Osteocyte (in vitro differentiated cells): ENCODE data around the gene ROPN1L. TPM values are rescaled to one million over a fixed set of nuclear protein-coding genes. Genes with fewer than 3 reads are reported as not detected.

Experiments used
- DNase-seq: peaks from one replicate; pipeline ENCODE4 v3.0.0; 2021; ENCODE audit warnings: mixed read lengths; ENCODE audit not compliant: unreplicated experiment; ENCODE audit errors: extremely low spot score
- H3K27ac Mint-ChIP-seq: one replicate; pipeline ENCODE4 v1.8.0; 2021; ENCODE audit warnings: mild to moderate bottlenecking, mixed read lengths; ENCODE audit not compliant: unreplicated experiment
- H3K27me3 Mint-ChIP-seq: one replicate; pipeline ENCODE4 v1.8.0; 2021; ENCODE audit warnings: mixed read lengths; ENCODE audit not compliant: unreplicated experiment
- H3K36me3 Mint-ChIP-seq: one replicate; pipeline ENCODE4 v1.8.0; 2021; ENCODE audit warnings: mixed read lengths; ENCODE audit not compliant: unreplicated experiment
- H3K4me1 Mint-ChIP-seq: one replicate; pipeline ENCODE4 v1.8.0; 2021; ENCODE audit warnings: mixed read lengths; ENCODE audit not compliant: unreplicated experiment
- H3K4me3 Mint-ChIP-seq: one replicate; pipeline ENCODE4 v1.8.0; 2021; ENCODE audit warnings: mild to moderate bottlenecking, moderate library complexity, mixed read lengths; ENCODE audit not compliant: unreplicated experiment
- H3K9me3 Mint-ChIP-seq: one replicate; pipeline ENCODE4 v1.8.0; 2021; ENCODE audit warnings: mixed read lengths; ENCODE audit not compliant: unreplicated experiment
- total RNA-seq: library from RNA; stranded (reverse); gene quantifications from 2 replicates; pipeline ENCODE4 v1.2.1, GENCODE V29; 2021
- TF ChIP-seq, protein P1 (sequence below): fragments of 200-600 bp; sonication (generic); IDR thresholded peaks from 2 replicates; pipeline ENCODE4 v1.5.0; 2021; ENCODE audit warnings: antibody characterized with exemption, mild to moderate bottlenecking, moderate library complexity

Gene ROPN1L
- total RNA-seq, 1 donor from 2014 or later, result not detected

DNA sequence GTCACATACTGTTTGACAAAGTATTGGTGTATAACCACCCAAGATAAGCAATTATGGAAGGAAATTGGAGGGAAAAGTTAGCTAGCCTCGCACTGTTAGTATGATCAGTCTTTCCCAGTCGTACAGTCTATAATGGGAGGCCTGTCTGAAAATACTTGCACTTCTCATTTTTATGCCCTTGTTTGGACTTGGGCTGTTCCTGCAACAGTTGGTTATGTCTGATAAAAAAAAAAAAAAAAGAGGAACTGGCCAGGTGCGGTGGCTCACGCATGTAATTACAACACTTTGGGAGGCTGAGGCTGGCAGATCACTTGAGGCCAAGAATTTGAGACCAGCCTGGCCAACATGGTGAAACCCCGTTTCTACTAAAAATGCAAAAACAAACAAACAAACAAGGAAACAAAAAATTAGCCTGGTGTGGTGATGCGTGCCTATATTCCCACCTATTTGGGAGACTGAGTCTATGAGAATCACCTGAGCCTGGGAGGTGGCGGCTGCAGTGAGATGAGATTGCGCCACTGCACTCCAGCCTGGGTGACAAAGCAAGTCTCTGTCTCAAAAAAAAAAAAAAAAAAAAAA is 63.9 kb downstream of the ROPN1L start:
- Mint-ChIP-seq H3K27ac (no peak overlapping the region), H3K4me3 (no peak overlapping the region), H3K9me3 (no peaks in the 10 kb centered on the region), H3K36me3 (no peaks in the 10 kb centered on the region), H3K4me1 (peaks cover 3% of the 10 kb centered on the region), H3K27me3 (no peaks in the 10 kb centered on the region)
- no peak for DNase-seq
- TF ChIP-seq, protein P1, sequence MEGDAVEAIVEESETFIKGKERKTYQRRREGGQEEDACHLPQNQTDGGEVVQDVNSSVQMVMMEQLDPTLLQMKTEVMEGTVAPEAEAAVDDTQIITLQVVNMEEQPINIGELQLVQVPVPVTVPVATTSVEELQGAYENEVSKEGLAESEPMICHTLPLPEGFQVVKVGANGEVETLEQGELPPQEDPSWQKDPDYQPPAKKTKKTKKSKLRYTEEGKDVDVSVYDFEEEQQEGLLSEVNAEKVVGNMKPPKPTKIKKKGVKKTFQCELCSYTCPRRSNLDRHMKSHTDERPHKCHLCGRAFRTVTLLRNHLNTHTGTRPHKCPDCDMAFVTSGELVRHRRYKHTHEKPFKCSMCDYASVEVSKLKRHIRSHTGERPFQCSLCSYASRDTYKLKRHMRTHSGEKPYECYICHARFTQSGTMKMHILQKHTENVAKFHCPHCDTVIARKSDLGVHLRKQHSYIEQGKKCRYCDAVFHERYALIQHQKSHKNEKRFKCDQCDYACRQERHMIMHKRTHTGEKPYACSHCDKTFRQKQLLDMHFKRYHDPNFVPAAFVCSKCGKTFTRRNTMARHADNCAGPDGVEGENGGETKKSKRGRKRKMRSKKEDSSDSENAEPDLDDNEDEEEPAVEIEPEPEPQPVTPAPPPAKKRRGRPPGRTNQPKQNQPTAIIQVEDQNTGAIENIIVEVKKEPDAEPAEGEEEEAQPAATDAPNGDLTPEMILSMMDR, result no peak

DNA sequence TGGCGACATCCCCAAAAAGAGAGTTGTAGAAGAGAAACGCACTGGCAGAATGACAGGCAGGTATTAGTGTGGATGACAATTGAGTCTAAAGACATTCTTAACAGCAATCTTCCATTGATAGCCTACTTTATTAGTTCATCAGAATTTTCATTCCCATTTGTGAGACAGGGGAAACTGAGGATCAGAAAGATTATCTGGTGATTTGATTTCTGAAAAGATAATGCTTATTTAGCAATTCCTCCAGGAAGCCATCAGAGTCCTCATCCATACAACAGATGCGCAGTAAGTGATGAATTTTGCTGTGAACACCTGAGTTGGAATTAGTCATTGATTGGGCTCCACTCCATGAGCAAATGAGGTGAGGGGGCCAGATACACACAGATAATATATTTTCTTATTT is 64.9 kb downstream of the ROPN1L start:
- no peaks in the 10 kb centered on the region for H3K36me3 Mint-ChIP-seq
- H3K4me3 Mint-ChIP-seq, result no peak overlapping the region
- TF ChIP-seq, protein P1, result no peak
- peaks cover 2% of the 10 kb centered on the region for H3K4me1 Mint-ChIP-seq
- H3K27ac Mint-ChIP-seq, result no peak overlapping the region
- no peaks in the 10 kb centered on the region for H3K9me3 Mint-ChIP-seq
- no peaks in the 10 kb centered on the region for H3K27me3 Mint-ChIP-seq
- no peak for DNase-seq

DNA sequence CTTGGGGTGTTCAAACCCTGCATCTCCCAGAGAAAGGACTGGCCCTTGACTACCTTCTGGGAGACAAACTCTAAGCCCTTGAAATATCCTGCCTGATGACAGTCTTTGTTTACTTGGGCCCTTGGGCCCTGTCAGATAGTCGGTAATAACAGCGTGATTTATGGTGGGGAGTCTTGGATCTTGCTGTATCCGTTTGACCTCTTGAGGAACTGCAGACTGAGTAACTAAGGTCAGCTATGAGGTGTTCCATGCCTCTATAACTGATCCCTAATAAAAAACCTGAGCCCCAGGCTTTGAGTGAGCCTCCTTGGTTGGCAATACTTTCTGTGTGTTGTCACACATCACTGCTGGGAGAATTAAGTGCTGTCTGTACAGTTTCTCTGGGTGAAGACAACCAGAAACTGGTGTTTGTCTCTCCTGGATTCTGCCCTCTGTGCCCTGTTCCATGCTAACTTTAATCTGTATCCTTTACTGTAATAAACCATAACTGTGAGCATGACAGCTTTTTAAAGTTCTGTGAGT is 66.0 kb downstream of the ROPN1L start:
- Mint-ChIP-seq H3K27ac (no peak overlapping the region), H3K36me3 (no peaks in the 10 kb centered on the region), H3K9me3 (no peaks in the 10 kb centered on the region), H3K4me3 (no peak overlapping the region), H3K27me3 (no peaks in the 10 kb centered on the region), H3K4me1 (no peaks in the 10 kb centered on the region)
- no peak for DNase-seq
- TF ChIP-seq, protein P1, result no peak

DNA sequence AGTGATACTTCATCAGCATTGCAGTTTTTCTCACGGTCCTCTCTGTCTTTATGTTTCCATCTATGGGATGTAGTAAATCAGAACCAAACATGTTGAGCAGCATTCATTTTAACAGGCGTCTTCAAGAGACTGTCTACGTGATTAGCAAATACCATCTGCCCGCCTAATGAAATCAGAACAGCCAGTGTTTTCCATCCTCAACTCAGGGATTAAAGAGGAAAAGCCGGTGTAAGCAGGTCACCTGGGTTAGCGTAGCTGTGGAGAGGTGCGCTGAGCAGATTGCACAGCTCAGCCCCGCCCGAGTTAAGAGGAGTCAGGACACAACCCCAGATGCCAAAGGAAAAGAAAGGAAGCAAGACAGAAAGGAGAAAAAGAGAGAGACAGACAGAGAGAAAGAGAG is 67.9 kb downstream of the ROPN1L start:
- Mint-ChIP-seq H3K4me3 (no peak overlapping the region), H3K9me3 (no peaks in the 10 kb centered on the region), H3K27me3 (no peaks in the 10 kb centered on the region), H3K27ac (no peak overlapping the region), H3K4me1 (peaks cover 14% of the 10 kb centered on the region), H3K36me3 (no peaks in the 10 kb centered on the region)
- no peak for DNase-seq
- TF ChIP-seq, protein P1, result no peak

DNA sequence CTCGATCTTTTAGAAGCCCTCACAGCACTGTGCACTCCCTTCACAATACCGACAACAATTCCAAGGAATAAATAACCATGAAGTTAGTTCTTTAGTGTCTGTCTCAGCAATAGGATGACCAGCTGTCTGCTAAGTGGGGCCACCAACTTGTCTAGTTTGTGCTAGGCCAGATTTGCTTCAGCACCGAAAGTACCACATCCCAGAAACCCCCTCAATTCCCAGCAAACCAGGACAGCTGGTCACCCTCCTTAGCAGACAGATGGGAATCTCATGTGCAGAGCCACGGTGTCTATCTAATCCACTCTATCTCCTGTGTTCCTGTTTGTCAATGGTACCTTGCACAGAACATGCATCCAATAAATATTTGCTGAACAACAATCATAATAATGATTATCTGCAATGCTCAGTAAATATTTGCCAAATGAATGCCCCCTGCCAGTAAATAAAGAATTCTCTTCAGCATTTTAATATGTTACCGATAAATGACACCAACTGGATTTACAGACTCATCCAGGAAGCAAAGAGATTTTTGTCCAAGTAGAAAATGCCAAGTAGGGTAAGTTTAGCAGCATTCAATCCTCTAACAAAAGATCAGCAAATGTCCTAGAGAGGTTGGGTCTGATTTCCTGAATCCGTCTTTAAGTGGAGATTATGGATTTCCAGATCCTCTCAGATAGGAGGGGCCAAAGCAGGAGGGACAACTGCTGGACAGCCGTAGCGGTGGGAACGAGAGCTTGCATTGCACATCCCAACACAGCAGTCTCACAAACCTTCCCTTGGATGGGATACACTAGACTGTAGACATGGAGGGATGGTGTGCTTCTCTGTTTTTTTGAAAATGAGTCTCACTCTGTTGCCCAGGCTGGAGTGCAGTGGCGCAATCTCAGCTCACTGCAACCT is 70.3 kb downstream of the ROPN1L start:
- TF ChIP-seq, protein P1, result no peak
- Mint-ChIP-seq H3K36me3 (no peaks in the 10 kb centered on the region), H3K4me1 (peaks cover 17% of the 10 kb centered on the region), H3K9me3 (no peaks in the 10 kb centered on the region), H3K4me3 (no peak overlapping the region), H3K27ac (no peak overlapping the region), H3K27me3 (no peaks in the 10 kb centered on the region)
- DNase-seq, result no peak
